Omental fat pad (tissue), 4 donors: Measurements from ENCODE around the gene SLC50A1. TPM values are rescaled to one million over a fixed set of nuclear protein-coding genes. Genes with fewer than 3 reads are reported as not detected.
"Not testable (repeated sequence)": the region's sequence is repeated elsewhere in the genome, so short reads cannot be mapped to it uniquely, and the experiment has no call there.

Source experiments
- ATAC-seq: fragments of 150-250 bp; one replicate; pipeline ENCODE4 v1.9.1; 2016; ENCODE audit warnings: mild to moderate bottlenecking, moderate library complexity; ENCODE audit not compliant: low FRiP score
- DNase-seq: peaks from one replicate; pipeline ENCODE4 v3.0.0-alpha.2; 2019; ENCODE audit warnings: low spot score
- CTCF ChIP-seq, 3 donors: fragments of 450-650 bp; IDR thresholded peaks; one replicate each; pipeline ENCODE4 v1.5.1; 2016 to 2017; ENCODE audit warnings: antibody characterized with exemption in 3 of 3, mild to moderate bottlenecking in 3 of 3, moderate library complexity in 2 of 3
- total RNA-seq, 4 donors: library from RNA; depleted of rRNA; stranded (reverse); fragments of >200 nt; gene quantifications; one replicate each; pipeline ENCODE4 v1.1.0, GENCODE V29; 2016

SLC50A1 gene
- total RNA-seq, 4 donors from 2014 or later, result 26.8 to 40.6 (median 27.5) TPM

- DNase-seq (no peak), ATAC-seq (no peak)
- TF ChIP-seq CTCF (IDR thresholded peaks at IDR 0.05), result no peak
These were observed 19.4 kb upstream of the SLC50A1 start for GRCh38 chr1:155116113-155116764.

- no peak for TF ChIP-seq CTCF (IDR thresholded peaks at IDR 0.05)
- DNase-seq, result no peak
- ATAC-seq, result no peak
These were observed 18.0 kb upstream of the SLC50A1 start for GRCh38 chr1:155117610-155118009.

GRCh38 chr1:155118090-155118489, 17.6 kb upstream of the SLC50A1 start:
- not testable (repeated sequence) for ATAC-seq

GRCh38 chr1:155120253-155120652, 15.4 kb upstream of the SLC50A1 start:
- TF ChIP-seq CTCF (IDR thresholded peaks at IDR 0.05), result no peak
- ATAC-seq, result no peak
- DNase-seq, result no peak

More at GRCh38 chr1:155118090-155118489, 17.6 kb upstream of the SLC50A1 start:
- not testable (repeated sequence) for DNase-seq

GRCh38 chr1:155121249-155121648, 14.4 kb upstream of the SLC50A1 start:
- DNase-seq (no peak), ATAC-seq (no peak)
- TF ChIP-seq CTCF (IDR thresholded peaks at IDR 0.05), result no peak

GRCh38 chr1:155122308-155122707, 13.3 kb upstream of the SLC50A1 start:
- no peak for ATAC-seq
- TF ChIP-seq CTCF (IDR thresholded peaks at IDR 0.05), result no peak
- no peak for DNase-seq

GRCh38 chr1:155123801-155124200, 11.9 kb upstream of the SLC50A1 start:
- TF ChIP-seq CTCF (IDR thresholded peaks at IDR 0.05), result no peak
- ATAC-seq, result no peak

More at GRCh38 chr1:155123801-155124200, 11.9 kb upstream of the SLC50A1 start:
- no peak for DNase-seq
